IPS DF 6.9 (cell line): Measurements from ENCODE around the gene CCDC12.

ENCODE experiments used
- DNase-seq: peaks from one replicate; pipeline ENCODE4 v3.0.0-alpha.2; 2013; ENCODE audit warnings: low read depth, low spot score
- H3K27ac ChIP-seq: one replicate; pipeline ENCODE4 v1.5.1; 2013; ENCODE audit warnings: low read length, control low read depth
- H3K27me3 ChIP-seq: 2 replicates; pipeline ENCODE4 v1.6.1; 2013; ENCODE audit warnings: mild to moderate bottlenecking, low read length; ENCODE audit not compliant: control insufficient read depth, insufficient read depth
- H3K36me3 ChIP-seq: 2 replicates; pipeline ENCODE4 v1.6.1; 2013; ENCODE audit warnings: low read length; ENCODE audit not compliant: control insufficient read depth, insufficient read depth
- H3K4me1 ChIP-seq: 2 replicates; pipeline ENCODE4 v1.6.1; 2013; ENCODE audit warnings: low read length; ENCODE audit not compliant: control insufficient read depth, insufficient read depth
- H3K4me3 ChIP-seq: 2 replicates; pipeline ENCODE4 v1.5.1; 2013; ENCODE audit warnings: mild to moderate bottlenecking, low read length
- H3K9me3 ChIP-seq: 2 replicates; pipeline ENCODE4 v1.6.1; 2013; ENCODE audit warnings: low read length, inconsistent platforms; ENCODE audit not compliant: control insufficient read depth, insufficient read depth
- WGBS: extraction: QIAGEN DNeasy Blood & Tissue Kit; methylation state at CpG from one replicate; pipeline ENCODE4 v1.1.7; 2013; ENCODE audit warnings: mixed read lengths, missing lambda C conversion rate; ENCODE audit not compliant: insufficient read length, insufficient coverage; 5-methylcytosine and 5-hydroxymethylcytosine counted together

The CCDC12 gene

DNA sequence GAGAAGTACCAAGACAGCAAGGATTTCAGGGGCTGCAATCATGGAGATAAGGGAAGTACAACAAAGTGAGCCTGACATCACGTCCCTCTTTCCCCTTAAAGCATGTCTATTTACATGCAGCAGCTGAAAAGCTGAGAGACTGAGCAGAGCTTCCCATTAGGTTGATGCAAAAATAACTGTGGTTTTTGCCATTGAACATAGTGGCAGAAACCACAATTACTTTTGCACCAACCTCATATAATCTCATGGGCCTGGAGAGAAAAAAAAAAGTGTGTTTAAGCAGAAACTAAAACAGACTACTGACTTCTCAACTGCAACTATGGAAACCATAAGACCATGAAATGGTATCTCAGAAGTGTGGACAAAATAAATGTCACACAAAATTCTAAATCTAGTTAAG is 48.3 kb downstream of the CCDC12 start:
- H3K36me3 ChIP-seq: peaks cover 6% of the 10 kb centered on the region; the same call in 1 of the 2 replicates
- no peak overlapping the region for H3K4me3 ChIP-seq
- no CpG with 5 or more reads among the region's 1 CpG for whole genome bisulfite sequencing
- H3K27me3 ChIP-seq: no peaks in the 10 kb centered on the region
- no peak overlapping the region for H3K27ac ChIP-seq
- H3K9me3 ChIP-seq: no peaks in the 10 kb centered on the region
- H3K4me1 ChIP-seq: no peaks in the 10 kb centered on the region; the same call in 1 of the 2 replicates
- DNase-seq: no peak

- Histone ChIP-seq H3K36me3 (peaks cover 6% of the 10 kb centered on the region; the same call in 1 of the 2 replicates), H3K27ac (no peak overlapping the region), H3K9me3 (no peaks in the 10 kb centered on the region), H3K4me1 (no peaks in the 10 kb centered on the region; the same call in 1 of the 2 replicates), H3K4me3 (no peak overlapping the region), H3K27me3 (no peaks in the 10 kb centered on the region)
- DNase-seq: no peak
- no CpG with 5 or more reads among the region's 6 CpGs for WGBS
Observed at GRCh38 chr3:46927718-46928073, 48.8 kb downstream of the CCDC12 start.

DNA sequence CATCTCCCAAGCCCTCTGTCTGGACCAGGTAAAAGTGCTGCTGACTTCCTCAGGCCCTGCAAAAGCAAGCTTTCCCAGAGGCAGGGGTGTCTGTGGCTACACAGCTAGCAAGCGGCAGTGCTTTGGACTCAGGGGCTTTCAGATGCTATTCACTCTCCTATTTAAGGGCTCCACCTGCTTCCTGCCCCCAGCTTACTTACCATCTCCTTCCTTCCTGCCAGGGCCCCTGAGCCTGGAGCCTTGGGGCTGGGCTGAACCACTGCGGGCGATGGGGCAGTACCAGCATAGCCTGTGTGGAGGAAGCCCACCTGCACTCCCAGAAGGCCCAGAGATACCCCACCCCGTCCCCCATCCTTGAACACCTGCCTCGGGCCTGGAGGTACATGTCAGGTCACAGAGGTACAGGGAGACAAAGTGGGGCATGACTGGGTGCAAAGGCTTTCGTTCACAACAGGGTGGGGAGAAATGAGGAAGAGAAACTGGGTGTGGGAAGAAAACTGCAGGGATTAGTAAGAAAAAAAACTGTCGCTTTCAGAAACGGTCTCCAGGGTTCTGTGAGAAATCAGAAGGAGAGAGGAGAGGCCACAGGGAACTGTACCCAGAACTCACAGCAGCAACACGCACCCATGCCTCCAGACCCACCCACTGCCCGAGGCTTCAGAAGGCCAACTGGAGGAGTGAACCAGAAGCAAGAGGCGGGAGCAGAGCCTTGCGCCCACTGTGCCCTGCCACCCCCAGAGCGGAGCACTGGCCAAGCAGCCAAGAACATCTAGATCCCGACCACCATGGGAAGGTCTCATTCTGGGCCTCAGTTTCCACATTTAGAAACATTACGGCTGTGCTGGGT is 49.5 kb downstream of the CCDC12 start:
- no peak overlapping the region for H3K27ac ChIP-seq

GRCh38 chr3:46926447-46926846 is 50.1 kb downstream of the CCDC12 start:
- H3K4me1 ChIP-seq: no peaks in the 10 kb centered on the region; the same call in 1 of the 2 replicates
- H3K27ac ChIP-seq: no peak overlapping the region
- peaks cover 14% of the 10 kb centered on the region for H3K36me3 ChIP-seq

More for the DNA sequence above, 49.5 kb downstream of the CCDC12 start:
- Histone ChIP-seq H3K4me1 (no peaks in the 10 kb centered on the region; the same call in 1 of the 2 replicates), H3K36me3 (peaks cover 9% of the 10 kb centered on the region; the same call in 1 of the 2 replicates), H3K9me3 (no peaks in the 10 kb centered on the region), H3K27me3 (no peaks in the 10 kb centered on the region), H3K4me3 (no peak overlapping the region)
- no peak for DNase-seq
- WGBS: no CpG with 5 or more reads among the region's 15 CpGs

GRCh38 chr3:46926039-46926438 is 50.5 kb downstream of the CCDC12 start:
- Histone ChIP-seq H3K27me3 (no peaks in the 10 kb centered on the region), H3K27ac (no peak overlapping the region), H3K4me3 (no peak overlapping the region), H3K4me1 (no peaks in the 10 kb centered on the region), H3K9me3 (no peaks in the 10 kb centered on the region), H3K36me3 (peaks cover 17% of the 10 kb centered on the region)
- DNase-seq: no peak
- WGBS: no CpG with 5 or more reads among the region's 6 CpGs

More at GRCh38 chr3:46926447-46926846, 50.1 kb downstream of the CCDC12 start:
- Histone ChIP-seq H3K27me3 (no peaks in the 10 kb centered on the region), H3K9me3 (no peaks in the 10 kb centered on the region), H3K4me3 (no peak overlapping the region)
- WGBS: no CpG with 5 or more reads among the region's 6 CpGs
- DNase-seq: no peak

- Histone ChIP-seq H3K27ac (no peak overlapping the region), H3K9me3 (no peaks in the 10 kb centered on the region), H3K4me3 (no peak overlapping the region), H3K27me3 (no peaks in the 10 kb centered on the region), H3K36me3 (peaks cover 21% of the 10 kb centered on the region), H3K4me1 (no peaks in the 10 kb centered on the region)
- WGBS: no CpG with 5 or more reads among the region's 5 CpGs
- DNase-seq: no peak
Observed at GRCh38 chr3:46925585-46925934, 51.0 kb downstream of the CCDC12 start.

DNA sequence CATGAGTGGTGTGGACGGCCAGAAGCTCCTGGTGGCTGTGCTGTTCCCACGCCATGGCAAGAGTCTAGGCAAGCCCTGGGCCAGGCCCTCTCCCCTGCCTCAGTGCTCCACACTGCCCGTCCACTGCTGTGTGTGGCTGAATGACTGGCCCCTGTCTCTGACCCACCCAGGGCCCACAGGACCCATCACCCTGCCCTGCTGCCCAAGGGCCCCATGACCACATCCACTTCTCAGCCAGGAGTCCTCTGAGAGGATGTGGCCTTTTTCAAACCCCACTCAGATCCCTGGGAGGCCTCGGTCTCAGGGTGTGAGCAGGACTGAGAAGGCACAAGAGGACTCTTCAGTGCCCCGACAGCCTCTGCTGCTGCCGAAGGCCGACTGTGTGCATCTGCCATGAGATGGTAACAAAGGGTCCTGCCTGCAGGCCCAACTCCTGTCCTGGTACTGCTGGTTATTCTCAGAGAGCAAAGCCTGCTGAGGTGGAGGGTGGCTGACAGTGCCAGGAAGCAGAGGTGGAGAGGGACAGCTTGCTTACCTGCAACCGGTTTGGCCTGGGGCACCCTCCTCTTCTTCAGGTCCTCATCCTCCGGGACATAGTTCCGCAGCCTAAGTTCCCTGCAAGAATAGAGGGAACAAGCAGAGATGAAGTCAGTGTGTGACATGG is 51.5 kb downstream of the CCDC12 start:
- DNase-seq: no peak

DNA sequence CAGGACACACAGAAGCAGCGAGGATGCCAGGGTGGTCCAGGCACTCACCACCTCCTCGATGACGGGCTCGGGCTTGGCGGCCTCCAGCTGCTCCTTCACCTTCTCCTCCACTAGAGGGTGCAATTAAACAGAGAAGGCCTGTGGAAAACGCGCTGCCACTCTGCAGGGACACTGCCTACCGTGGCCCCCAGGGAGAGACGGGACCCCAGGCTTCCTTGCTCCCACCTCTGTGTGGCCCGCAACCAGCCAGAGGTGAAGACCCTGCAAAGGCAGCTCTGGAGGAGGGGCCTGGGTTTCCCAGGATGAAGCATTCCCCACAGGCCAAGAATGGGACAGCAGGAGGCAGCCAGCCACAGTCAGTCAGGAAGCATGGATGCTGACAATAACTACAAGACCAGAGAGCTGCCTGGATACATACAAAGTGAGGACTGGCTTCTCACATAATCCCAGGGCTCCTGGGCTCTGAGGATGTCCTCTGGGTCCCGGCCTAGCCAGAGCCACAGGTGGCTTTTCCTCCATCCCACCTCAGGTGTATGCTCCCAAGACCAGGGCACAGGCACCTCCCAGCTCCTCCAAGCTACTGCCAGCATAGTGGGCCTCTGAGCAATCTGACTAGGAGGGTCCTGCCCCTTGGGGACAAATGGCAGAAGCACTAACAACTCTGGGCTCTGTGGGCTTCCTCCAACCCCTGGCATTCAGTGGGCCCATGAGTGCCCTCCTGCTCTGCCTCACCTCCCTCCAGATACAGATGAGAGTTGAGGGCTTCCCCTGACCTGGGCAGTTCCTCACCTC is 52.8 kb downstream of the CCDC12 start:
- peaks cover 26% of the 10 kb centered on the region for H3K36me3 ChIP-seq
- H3K4me3 ChIP-seq: no peak overlapping the region
- H3K9me3 ChIP-seq: no peaks in the 10 kb centered on the region
- no peak for DNase-seq
- no peak overlapping the region for H3K27ac ChIP-seq
- no CpG with 5 or more reads among the region's 11 CpGs for WGBS
- no peaks in the 10 kb centered on the region for H3K27me3 ChIP-seq
- no peaks in the 10 kb centered on the region for H3K4me1 ChIP-seq

More for the DNA sequence above, 51.5 kb downstream of the CCDC12 start:
- no peaks in the 10 kb centered on the region for H3K27me3 ChIP-seq
- WGBS: no CpG with 5 or more reads among the region's 10 CpGs
- H3K9me3 ChIP-seq: no peaks in the 10 kb centered on the region
- no peak overlapping the region for H3K27ac ChIP-seq
- peaks cover 25% of the 10 kb centered on the region for H3K36me3 ChIP-seq
- no peak overlapping the region for H3K4me3 ChIP-seq
- no peaks in the 10 kb centered on the region for H3K4me1 ChIP-seq

DNA sequence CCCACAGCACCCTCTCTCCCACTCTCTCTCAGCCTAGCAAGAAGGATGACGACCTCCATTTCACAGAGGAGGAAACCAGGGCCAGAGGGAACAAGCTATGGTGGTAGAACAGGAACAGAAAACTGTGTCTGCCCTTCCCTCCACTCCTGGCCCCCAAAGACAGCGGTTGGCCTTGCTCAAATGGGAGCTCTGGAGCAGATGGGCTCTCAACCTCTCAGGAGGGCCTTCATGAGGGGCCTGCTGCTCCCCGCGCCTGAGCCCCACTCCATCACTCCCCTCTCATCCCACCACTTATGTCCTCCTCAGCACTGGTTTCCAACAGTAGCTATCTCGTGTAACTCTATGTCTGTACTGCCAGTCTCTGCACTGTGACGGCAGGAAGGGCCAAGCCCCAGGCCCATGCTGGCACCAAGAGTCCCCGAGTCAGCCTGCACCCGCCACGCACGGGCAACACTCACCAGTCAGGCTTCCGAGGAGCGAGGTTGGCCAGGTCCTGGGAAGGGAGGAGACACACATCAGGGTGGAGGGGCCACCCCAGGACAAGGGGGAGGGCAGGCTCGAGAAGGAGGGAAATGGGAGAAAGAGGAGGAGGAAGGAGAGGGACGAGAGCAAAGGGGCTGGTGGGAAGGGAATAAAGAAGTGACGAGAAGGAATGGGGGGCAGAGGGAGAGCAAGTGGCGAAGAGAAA is 53.5 kb downstream of the CCDC12 start:
- no peak for DNase-seq
- no peaks in the 10 kb centered on the region for H3K27me3 ChIP-seq
- no peak overlapping the region for H3K27ac ChIP-seq
- WGBS: 100% methylated on average over 2 of the region's 16 CpGs
- H3K36me3 ChIP-seq: peaks cover 28% of the 10 kb centered on the region
- no peaks in the 10 kb centered on the region for H3K4me1 ChIP-seq
- no peaks in the 10 kb centered on the region for H3K9me3 ChIP-seq
- no peak overlapping the region for H3K4me3 ChIP-seq

- no peaks in the 10 kb centered on the region for H3K9me3 ChIP-seq
- no peak overlapping the region for H3K27ac ChIP-seq
- DNase-seq: no peak
- no peaks in the 10 kb centered on the region for H3K4me1 ChIP-seq
- no peak overlapping the region for H3K4me3 ChIP-seq
- no peaks in the 10 kb centered on the region for H3K27me3 ChIP-seq
- WGBS: no CpG with 5 or more reads among the region's 4 CpGs
- H3K36me3 ChIP-seq: peaks cover 28% of the 10 kb centered on the region
Observed at GRCh38 chr3:46922426-46922825, 54.1 kb downstream of the CCDC12 start.
